NCI-H526 (cell line): ENCODE measurements around the gene CENPN.

Experiments used
- DNase-seq, 2 experiments: peaks; one replicate each; lab custom pipeline; 2025; lab: John Stamatoyannopoulos, UW

CENPN gene, protein sequence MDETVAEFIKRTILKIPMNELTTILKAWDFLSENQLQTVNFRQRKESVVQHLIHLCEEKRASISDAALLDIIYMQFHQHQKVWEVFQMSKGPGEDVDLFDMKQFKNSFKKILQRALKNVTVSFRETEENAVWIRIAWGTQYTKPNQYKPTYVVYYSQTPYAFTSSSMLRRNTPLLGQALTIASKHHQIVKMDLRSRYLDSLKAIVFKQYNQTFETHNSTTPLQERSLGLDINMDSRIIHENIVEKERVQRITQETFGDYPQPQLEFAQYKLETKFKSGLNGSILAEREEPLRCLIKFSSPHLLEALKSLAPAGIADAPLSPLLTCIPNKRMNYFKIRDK

DNA sequence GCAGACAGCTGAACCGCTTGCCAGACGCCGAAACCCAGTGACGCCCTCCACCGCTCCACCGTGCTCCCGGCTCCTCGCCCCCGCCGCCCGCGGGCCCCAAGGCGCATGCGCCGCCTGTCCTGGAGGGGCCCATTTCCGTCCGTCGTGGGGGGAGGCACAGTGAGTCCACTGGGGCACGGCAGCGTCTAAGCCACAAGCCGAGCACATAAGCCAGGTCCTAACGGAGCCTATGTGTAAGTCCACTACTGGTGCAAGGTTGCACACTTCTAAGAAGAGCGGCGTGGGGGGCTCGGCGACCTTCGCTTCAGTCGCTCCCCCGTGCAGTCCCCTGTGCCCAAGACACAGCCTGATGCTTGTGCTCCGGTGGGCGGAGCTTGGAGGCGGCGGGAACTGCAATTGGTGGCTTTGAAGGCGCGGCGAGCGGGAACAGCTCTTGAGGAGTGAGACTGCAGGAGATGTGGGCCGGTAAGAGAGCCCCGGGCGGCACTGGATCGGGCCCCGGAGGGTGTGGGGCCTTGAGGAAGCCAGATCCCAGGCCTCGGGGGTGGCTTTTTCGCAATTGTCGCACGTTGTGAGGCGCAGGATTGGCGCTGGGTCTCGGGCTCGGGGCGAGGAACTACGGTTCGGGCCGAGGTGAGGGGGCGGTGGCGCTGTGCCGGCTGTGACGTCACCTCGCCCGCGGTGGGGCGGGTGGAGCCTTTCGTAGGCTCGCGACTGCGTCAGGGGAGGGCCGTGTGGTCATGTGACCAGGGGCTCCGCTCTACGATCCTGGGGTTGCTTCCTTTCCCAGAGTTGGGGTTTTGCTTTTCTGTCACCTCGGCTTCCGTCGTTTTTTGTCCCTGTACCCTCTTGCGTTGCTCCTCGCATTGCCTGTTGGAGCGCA lies at the start of gene CENPN, which contains the start of gene CMC2:
CENPN (plus strand) TSS at position 402 of the 883 bp plus-strand sequence. CDS start 4,726 bp downstream, outside the sequence.
CMC2 (minus strand) TSS at position 73 of the 883 bp plus-strand sequence. CDS start 9,491 bp downstream, outside the sequence.
- DNase-seq = peak; percentile 91 to 96

DNA sequence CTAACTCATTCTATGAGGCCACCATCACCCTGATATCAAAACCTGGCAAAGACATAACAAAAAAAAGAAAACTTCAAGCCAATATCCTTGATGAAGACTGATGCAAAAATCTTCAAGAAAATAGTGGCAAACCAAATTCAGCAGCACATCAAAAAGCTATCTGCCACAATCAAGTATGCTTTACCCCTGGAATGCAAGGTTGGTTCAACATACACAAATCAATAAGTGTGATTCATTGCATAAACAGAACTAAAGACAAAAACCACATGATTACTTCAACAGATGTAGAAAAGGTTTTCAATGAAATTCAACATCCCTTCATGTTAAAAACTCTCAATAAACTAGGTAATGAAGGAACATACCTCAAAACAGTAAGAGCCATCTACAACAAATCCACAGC lies 48.7 kb upstream of the CENPN start:
- no peak for DNase-seq

DNA sequence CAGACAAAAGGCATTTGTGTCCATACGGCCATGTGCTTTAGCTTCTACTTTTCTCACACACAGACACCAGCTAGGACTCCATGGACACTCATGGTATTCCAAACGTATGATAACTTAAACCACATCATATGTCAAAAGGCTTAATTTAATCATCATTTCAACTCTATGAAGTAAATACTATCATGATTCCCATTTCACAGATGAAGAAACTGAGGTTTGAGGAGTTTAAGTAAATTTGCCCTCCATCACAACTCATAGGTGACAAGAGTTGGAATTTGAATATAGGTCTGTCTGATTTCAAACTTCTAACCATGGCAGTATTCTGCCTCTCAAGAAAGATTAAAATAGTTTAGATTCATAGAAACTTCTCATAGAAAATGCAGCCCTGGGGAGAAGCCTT lies 44.1 kb upstream of the CENPN start:
- DNase-seq = no peak

DNA sequence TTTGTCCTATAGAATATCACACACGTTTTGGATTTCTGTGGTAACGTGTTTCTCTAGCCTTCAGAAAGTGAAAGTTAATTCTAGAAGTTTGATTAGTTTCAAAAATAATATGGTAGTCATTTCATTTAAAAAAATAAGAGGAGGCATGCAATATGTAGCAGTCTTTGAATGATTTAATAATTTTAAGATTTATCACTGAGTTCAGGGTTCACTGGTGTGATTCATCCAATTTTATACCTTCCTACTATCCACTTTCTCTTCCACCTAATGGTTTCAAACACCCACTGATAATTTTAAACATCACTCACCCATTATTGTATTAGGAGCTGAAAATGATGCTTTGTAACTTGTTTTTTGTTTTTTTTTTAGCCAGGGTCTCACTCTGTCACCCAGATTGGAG lies 42.7 kb upstream of the CENPN start:
- no peak for DNase-seq

DNA sequence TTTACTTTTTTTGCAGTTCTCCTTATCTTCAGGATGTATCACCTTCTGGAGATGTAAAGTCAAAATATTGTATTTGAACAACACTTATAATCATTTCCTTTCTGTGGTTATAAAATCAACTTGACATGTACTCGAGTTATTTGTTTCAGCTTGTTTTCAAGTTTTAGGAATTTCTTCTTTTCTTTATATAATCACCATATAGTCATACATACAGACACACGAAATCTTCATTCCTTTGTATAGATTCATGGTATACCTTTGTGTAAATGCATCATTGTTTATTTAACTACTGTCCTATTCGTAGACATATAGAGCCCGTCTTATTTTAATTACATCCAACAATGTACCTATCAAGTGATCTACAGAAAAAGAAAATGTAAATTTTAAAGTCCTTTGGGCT lies 40.4 kb upstream of the CENPN start:
- DNase-seq = no peak

DNA sequence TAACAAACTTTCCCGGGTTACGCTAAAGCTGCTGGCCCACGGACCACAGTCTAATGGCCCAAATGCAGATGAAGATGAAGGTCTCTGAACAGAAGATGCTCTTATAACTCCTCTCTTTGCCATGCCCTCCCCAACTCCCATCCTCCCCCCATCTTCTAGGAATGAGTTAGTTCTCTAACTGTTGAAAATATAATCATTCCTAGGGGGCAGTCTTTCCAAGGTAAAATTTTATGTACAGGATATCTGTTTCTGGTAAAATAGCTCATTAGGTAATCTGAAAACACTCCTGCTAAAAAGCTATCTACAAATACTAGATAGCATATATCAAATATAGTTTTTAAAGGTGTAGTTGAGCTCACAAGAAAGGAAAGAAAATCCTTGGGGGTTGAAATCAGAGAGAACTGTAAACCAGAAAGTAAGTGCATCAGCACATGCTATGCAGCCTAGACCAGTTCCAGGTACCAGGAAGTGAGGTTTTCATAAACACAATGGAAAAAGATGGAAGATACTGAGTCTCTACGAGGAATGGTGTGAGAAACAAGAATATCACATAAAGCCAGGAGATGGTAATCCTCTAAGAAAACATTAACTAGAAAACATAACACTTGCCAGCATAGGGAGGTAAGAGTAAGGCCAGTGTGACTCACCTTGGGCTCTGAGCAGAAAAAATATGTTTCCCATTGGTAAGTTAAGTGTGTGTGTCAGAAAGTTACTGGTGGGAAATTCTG lies 38.5 kb upstream of the CENPN start:
- DNase-seq = no peak

DNA sequence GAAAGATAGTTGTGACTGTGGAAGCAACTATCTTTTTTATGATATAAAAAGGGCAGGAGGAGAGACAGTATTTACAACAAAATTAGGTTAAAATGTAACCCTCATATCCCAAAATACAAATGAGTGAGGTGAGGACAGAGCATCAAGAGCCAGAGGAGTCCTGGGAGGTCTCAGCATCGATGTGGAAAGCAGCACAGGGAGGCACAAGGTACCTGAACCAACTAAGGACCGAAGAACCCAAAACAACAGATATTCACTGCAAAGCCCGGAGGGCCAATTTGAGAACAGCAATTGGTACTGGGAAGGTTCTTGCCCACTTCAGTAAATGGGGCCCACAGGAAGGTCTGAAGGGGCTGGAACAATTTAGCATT lies 37.9 kb upstream of the CENPN start:
- no peak for DNase-seq

DNA sequence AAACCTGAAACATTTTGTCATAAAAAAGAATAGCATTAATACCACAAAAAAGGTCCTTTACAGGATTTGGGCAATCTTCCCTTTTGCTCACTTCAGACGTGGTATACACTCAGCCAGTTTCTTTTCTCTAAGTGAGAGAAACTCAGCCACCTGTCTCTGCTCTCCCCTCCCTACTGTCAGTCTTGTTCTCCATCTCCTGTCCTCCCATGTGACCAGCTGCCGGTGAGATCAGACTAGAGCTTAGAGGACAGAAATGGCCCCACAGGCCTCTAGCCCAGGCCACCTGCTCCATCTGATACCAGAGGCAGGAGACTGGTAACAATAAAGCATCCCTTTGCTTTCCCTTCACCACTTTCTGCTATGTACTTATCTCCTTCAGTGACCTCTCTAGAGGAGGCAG lies 35.2 kb upstream of the CENPN start:
- DNase-seq = no peak

DNA sequence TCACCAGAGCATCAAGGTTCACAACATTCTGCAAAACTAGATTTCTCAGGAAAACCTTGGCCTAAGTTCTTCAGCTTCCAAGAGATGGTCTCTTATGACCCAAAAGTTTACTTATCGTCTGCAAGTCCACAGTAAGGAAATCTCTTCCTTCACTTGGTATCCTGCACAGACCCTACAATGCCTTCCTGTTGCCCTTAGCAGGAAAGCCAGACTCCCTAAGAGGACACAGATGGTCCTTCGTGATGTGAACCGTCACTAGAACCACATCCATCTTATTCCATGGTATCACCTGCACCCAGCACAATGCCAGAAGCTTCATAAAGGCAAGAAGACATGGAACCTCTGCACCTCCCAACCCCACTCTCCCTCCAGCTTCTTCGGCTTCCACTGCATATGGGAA lies 34.4 kb upstream of the CENPN start:
- DNase-seq = no peak

DNA sequence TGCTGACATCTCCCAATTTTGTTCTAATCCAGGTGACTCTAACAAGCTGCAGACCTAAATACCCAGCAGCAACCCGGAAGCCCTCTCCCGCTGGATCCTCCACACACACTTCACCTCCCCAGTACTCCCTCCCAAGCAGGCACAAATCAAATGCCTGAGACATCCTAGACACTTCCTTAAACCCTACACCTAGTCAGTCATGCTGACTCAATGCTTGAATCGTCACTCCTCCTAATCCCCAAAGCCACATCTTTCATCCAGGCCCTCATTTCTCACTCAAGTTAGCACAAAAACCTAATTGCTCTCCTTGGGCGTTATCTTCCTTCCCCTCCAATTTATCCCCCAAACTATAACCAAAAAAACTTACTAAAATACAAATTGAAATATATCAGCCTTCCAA lies 33.0 kb upstream of the CENPN start:
- DNase-seq = no peak

DNA sequence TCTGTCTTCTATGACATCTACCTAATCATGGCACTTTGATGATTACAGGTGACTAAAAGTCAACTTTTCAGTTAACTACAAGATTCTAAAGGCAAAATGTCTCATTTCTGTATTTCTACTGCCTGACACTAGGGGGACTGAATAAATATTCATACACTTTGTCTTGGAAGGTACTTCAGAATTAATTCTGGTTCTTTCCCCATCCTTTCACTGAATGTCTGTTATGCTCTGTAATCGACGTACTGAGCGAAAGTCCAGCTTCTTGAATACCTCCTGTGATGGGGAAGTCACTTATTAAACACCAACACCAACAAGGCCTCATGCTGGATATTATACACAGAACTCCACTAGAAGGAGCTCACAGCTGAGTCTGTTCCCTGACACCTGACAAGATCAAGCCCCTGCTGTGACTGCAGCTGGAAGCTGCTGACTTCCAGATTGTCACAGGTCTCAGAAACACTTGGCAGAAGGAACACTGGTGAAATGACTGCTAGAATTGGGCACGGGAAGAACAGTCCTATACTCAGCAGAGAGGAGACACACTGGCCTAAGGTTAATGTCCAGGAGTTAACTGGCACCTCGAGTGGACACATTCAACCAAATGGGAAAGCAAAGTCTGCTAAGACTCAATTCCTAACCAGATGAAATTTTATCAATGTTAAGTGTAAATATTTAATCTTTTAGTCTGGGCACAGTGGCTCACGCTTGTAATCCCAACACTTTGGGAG lies 32.2 kb upstream of the CENPN start:
- DNase-seq = no peak

DNA sequence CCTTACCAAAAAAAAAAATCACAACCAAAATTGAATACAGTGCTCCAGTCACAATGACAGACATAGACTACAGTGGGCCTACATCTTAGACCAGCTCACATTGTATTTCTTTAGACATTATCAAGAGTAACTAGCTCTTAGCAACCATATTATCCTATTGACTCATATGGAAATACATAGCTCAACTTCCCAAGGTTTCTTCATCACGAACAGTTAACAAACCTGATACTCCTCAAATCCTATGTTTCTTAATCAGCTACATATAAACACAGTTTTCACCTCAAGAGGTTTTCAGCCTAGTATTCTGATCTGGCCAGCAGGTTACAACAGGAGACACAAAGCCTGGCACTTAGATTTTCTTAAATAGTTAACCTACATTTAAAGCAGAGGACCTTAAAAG lies 30.1 kb upstream of the CENPN start:
- DNase-seq = no peak

DNA sequence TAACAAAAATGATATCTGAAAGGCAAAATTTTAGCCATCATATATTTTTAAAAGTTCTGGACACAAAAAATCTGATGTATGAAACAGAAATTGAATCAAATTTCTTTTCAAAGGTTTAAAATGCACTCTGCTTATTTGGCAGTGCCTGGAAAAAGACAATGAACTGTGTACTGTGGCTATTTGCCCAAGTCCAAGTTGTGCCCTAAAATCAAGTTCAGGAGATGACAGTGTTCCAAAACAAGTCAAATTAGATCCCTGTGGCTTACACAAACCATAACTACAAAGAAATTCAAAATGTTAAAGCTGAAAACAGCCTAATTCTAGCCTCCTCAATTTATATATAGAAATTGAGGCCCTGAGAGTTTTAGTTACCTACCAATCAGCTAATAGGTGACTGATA lies 25.9 kb upstream of the CENPN start:
- DNase-seq = no peak

DNA sequence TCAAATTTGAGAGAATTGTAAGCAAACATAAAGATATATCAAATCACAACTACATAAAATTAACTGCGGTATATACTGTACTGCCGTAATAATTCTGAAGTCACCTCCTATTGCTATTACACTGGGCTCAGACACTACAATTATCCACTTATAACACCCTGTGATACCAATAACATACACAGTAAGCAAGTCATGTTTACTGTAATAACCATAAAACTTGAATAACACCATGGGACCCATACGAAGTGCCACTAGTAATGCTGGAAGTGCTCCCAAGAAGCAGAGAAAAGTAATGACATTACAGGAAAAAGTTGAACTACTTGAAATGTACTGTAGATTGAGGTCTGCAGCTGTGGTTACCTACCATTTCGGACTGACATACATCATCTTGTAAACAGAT lies 24.4 kb upstream of the CENPN start:
- no peak for DNase-seq

DNA sequence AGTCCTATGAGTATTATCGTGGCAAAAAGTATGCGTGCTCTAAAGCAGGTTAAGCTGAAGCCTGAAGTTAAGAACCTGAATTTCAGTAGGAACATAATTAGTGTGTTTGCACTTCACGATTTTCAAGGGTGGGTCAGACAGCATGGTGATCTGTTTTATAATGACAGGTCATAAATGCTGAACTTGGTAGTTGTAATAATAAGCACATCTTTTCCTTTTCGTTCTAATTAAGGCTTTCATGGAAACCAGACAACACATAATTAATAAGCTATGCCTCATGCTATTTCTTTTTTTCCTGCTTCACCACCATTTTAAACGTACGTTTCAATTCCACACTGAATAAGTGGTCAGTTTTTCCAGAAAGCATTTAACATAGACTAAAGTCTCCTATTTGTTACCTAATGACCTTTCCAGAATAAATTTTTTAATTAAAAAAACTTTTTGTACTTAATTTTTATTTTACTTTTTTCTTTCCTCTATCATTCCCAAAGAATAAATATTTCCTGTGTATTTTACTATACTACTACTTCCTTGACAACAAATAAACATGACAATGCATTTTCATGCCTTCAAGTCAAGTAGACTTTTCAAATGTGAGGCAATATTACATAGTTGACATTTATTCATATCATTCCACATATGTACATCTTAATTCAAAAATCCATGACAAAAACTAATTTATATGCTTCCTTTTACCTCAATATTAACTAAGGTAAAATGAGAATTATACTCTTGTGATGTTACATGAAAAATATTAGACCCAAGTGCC lies 22.7 kb upstream of the CENPN start:
- DNase-seq = no peak

DNA sequence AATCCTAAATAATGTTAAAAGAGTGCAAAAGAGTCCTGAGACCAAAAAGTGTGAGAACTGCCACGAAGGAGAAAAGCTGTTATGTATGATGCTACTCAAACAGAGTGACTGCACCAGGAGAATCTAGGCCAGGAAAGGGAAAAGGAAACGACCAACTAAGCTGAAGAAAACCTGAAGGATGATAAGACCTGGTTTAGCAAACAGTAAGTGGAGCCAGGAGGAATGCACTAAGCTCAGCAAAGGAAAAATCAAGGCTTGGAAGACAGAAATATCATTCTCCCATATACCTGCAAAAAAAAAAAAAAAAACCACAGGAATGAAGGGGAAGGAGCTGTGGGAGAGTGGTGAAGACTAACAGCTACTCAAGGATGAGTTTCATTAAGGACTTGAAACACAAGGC lies 21.4 kb upstream of the CENPN start:
- no peak for DNase-seq

DNA sequence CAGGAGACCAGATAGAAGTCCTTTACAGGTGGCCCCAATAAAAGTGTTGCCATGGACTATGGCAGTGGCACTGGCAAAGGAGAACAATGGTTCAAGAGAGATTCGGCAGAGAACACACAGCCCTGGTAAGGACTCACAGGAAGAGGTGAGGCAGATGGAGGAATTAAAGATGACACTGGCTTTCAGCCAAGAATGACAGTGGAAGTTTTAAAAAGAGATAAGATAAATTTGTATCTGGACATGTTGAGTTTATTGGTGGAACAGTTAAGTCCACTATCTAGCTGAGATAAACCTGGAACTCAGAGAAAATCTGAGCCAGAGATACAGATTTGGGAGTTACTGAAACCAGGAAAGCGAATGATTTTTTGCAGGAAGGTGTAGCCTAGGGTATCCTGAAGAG lies 20.5 kb upstream of the CENPN start:
- no peak for DNase-seq

DNA sequence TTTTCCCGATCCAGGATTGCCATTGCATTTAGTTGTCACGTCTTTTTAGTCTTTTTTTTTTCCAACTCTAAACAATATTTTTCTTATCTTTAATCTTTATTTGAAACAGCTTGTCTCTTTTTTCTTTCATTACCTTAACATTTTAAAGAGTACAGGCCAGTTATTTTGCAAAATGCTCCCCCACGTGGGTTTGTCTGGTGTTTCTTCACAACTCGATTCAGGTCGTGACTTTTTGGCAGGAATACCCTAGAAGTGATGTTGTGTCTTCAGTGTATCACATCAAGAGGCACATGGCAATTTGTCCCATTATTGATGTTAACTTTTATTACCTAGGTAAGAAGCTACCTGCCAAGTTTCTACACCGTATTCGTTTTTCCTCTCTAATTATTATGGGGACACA lies 18.3 kb upstream of the CENPN start:
- no peak for DNase-seq

DNA sequence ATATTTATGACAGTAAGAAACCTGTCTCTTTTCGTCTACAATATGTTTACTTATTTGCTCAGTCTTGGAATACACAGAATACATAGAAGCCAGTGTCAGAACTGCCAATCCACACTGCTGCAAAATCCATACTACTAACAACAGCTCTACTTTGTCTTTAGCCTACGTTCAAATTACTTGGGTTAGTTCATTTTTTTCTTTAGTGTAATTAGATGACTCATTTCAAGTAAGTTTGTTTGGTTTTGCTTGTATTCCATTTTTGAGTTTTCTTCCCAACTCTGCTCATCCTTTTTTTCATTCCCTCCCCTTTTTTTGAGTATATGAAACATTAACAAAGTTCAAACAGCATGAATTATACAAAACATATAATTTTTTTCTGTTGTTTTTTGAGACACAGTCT lies 17.2 kb upstream of the CENPN start:
- DNase-seq = no peak

DNA sequence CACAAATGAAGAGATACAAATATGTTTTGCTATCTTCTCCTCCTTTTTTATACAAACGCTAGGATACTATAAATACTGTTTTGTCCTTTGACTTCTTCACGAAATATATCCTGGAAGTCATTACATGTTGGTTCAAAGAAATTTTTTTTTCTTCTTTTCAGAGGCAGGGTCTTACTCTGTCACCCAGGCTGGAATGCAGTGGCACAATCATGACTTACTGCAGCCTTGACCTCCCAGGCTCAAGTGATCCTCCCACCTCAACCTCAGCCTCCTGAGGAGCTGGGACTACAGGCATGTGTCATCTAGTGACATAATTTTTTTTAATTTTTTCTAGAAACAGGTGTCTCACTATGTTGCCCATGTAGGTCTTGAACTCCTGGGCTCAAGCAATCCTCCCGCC lies 16.4 kb upstream of the CENPN start:
- DNase-seq = no peak

DNA sequence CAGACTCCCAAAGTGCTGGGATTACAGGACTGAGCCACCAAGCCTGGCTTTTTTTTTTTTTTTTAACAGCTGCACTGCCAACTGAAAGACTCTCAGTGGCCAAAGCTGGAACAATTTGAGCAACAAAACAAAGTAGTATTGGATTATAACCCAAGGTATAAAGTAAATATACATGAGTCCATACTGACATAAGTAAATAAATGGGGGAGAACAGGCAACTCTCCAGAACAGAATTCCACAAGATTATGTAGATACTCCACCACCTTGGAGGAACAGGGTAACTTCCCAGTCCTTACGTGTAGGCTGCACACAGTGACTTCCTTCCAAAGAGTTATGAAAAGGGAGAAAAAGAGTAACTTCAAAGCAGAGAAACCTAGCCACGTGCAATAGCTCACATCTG lies 16.0 kb upstream of the CENPN start:
- DNase-seq = no peak
